PC-9 (cell line): Measurements from ENCODE around the gene SCML2. TPM values are rescaled to one million over a fixed set of nuclear protein-coding genes. Genes with fewer than 3 reads are reported as not detected.

Experiments
- BruUV-seq: library from RNA; stranded (reverse); fragments of 400-500 nt; replicated peaks from 2 replicates; lab custom pipeline; 2021; lab: Mats Ljungman, UMichigan
- CTCF ChIA-PET: fragments of 300-600 bp; sonication (Branson Sonifier 250); formaldehyde crosslinking; loops from one replicate; lab custom pipeline; 2022; ENCODE audit warnings: antibody characterized with exemption; lab: Charles Lee
- POLR2A ChIA-PET: fragments of 300-600 bp; sonication (Branson Sonifier 250); formaldehyde crosslinking; loops from one replicate; lab custom pipeline; 2022; ENCODE audit warnings: antibody characterized with exemption; ENCODE audit not compliant: unreplicated experiment; lab: Charles Lee
- DNase-seq, 2 experiments: peaks; one replicate each; pipeline versions ENCODE4 v3.0.0 to v3.0.0-alpha.2; 2015 to 2022; ENCODE audit warnings: mixed read lengths in 1 of 2
- H2AFZ ChIP-seq: fragments of 200-600 bp; sonication (generic); 2 replicates; pipeline ENCODE4 v1.8.1; 2017; ENCODE audit warnings: antibody characterized with exemption
- H3F3A ChIP-seq: fragments of 200-600 bp; sonication (generic); 2 replicates; pipeline ENCODE4 v1.8.1; 2017; ENCODE audit warnings: antibody characterized with exemption, mild to moderate bottlenecking, low read depth; ENCODE audit not compliant: insufficient read depth
- H3K27ac ChIP-seq: fragments of 200-600 bp; sonication (generic); 2 replicates; pipeline ENCODE4 v1.6.1; 2016; ENCODE audit warnings: mixed run types
- H3K27me3 ChIP-seq: fragments of 200-600 bp; sonication (generic); 2 replicates; pipeline ENCODE4 v1.6.1; 2016; ENCODE audit warnings: low read depth, mixed run types; ENCODE audit not compliant: insufficient read depth
- H3K36me3 ChIP-seq: fragments of 200-600 bp; sonication (generic); 2 replicates; pipeline ENCODE4 v1.6.1; 2016; ENCODE audit warnings: low read depth, mixed run types
- H3K4me1 ChIP-seq: fragments of 200-600 bp; sonication (generic); replicated peaks from 2 replicates; pipeline ENCODE4 v1.6.1; 2016; ENCODE audit warnings: mixed run types; ENCODE audit not compliant: insufficient read depth
- H3K4me2 ChIP-seq: fragments of 200-600 bp; sonication (generic); 2 replicates; pipeline ENCODE4 v1.6.1; 2017; ENCODE audit warnings: mixed run types
- H3K4me3 ChIP-seq: fragments of 200-600 bp; sonication (generic); 2 replicates; pipeline ENCODE4 v1.6.1; 2016; ENCODE audit warnings: mixed run types
- H3K79me2 ChIP-seq: fragments of 200-600 bp; sonication (generic); 2 replicates; pipeline ENCODE4 v1.6.1; 2017; ENCODE audit warnings: low read depth, mixed run types
- H3K9me2 ChIP-seq: fragments of 200-600 bp; sonication (generic); 2 replicates; pipeline ENCODE4 v1.8.1; 2017; ENCODE audit warnings: mild to moderate bottlenecking; ENCODE audit not compliant: insufficient read depth
- H3K9me3 ChIP-seq: fragments of 200-600 bp; sonication (generic); 2 replicates; pipeline ENCODE4 v1.8.1; 2016; ENCODE audit warnings: low read depth; ENCODE audit not compliant: insufficient read depth
- H4K20me1 ChIP-seq: fragments of 200-600 bp; sonication (generic); 2 replicates; pipeline ENCODE4 v1.8.1; 2017; ENCODE audit not compliant: insufficient read depth
- CTCF ChIP-seq: fragments of 200-600 bp; sonication (generic); conservative IDR thresholded peaks from 2 replicates; pipeline ENCODE4 v1.6.1; 2017; ENCODE audit warnings: mixed run types, antibody characterized with exemption, mild to moderate bottlenecking, moderate library complexity
- EZH2 ChIP-seq: fragments of 200-600 bp; sonication (generic); IDR thresholded peaks from 2 replicates; pipeline ENCODE4 v1.8.0; 2017; ENCODE audit warnings: antibody characterized with exemption, low read depth
- intact Hi-C: fragments of 100-400 bp; cut with micrococcal nuclease; formaldehyde crosslinking; loops from one replicate; pipeline ENCODE4 v1.10.0; 2022; ENCODE audit not compliant: unreplicated experiment
- total RNA-seq: library from RNA; stranded (reverse); gene quantifications from 2 replicates; pipeline ENCODE4 v1.2.3, GENCODE V29; 2021

SCML2 gene
- total RNA-seq, 1 experiment from 2014 or later = 0.92 TPM

GRCh38 chrX:18272222-18272621 is 82.3 kb downstream of the SCML2 start:
- Histone ChIP-seq H3K4me3 (no peak overlapping the region), H3K27me3 (no peaks in the 10 kb centered on the region), H3K4me2 (no peak overlapping the region), H3K27ac (no peak overlapping the region), H3K36me3 (no peaks in the 10 kb centered on the region), H3F3A (no peaks in the 10 kb centered on the region), H3K9me3 (no peaks in the 10 kb centered on the region), H4K20me1 (no peaks in the 10 kb centered on the region), H3K79me2 (no peaks in the 10 kb centered on the region), H2AFZ (no peak overlapping the region), H3K9me2 (no peaks in the 10 kb centered on the region), H3K4me1 (no peaks in the 10 kb centered on the region)
- no peak for DNase-seq
- ChIA-PET CTCF (no interaction called here), POLR2A (no interaction called here)
- no peak for TF ChIP-seq EZH2
- TF ChIP-seq CTCF = no peak
- intact Hi-C loops = no loop called here
- BruUV-seq = no TSS peak

GRCh38 chrX:18271725-18272124 is 82.8 kb downstream of the SCML2 start:
- no peaks in the 10 kb centered on the region for H3F3A ChIP-seq

GRCh38 chrX:18271309-18271708 is 83.2 kb downstream of the SCML2 start:
- H2AFZ ChIP-seq = no peak overlapping the region
- H3K79me2 ChIP-seq = no peaks in the 10 kb centered on the region
- no TSS peak for BruUV-seq
- DNase-seq = no peak
- no peaks in the 10 kb centered on the region for H3K4me1 ChIP-seq
- intact Hi-C loops = no loop called here
- ChIA-PET POLR2A (no interaction called here), CTCF (no interaction called here)
- no peak overlapping the region for H3K27ac ChIP-seq
- H3K4me2 ChIP-seq = no peak overlapping the region
- no peaks in the 10 kb centered on the region for H3K27me3 ChIP-seq
- no peak overlapping the region for H3K4me3 ChIP-seq
- no peaks in the 10 kb centered on the region for H3F3A ChIP-seq
- H3K9me3 ChIP-seq = no peaks in the 10 kb centered on the region
- H3K9me2 ChIP-seq = no peaks in the 10 kb centered on the region
- TF ChIP-seq EZH2 = no peak
- no peak for TF ChIP-seq CTCF
- H3K36me3 ChIP-seq = no peaks in the 10 kb centered on the region
- no peaks in the 10 kb centered on the region for H4K20me1 ChIP-seq

More at GRCh38 chrX:18271725-18272124, 82.8 kb downstream of the SCML2 start:
- H4K20me1 ChIP-seq = no peaks in the 10 kb centered on the region
- H3K36me3 ChIP-seq = no peaks in the 10 kb centered on the region
- no peaks in the 10 kb centered on the region for H3K9me3 ChIP-seq
- H3K4me3 ChIP-seq = no peak overlapping the region
- no peak overlapping the region for H2AFZ ChIP-seq
- no peaks in the 10 kb centered on the region for H3K79me2 ChIP-seq
- POLR2A ChIA-PET = no interaction called here
- intact Hi-C loops = no loop called here
- no peaks in the 10 kb centered on the region for H3K4me1 ChIP-seq
- no peak overlapping the region for H3K27ac ChIP-seq
- CTCF ChIA-PET = no interaction called here
- H3K4me2 ChIP-seq = no peak overlapping the region
- no peaks in the 10 kb centered on the region for H3K27me3 ChIP-seq
- no peak for TF ChIP-seq CTCF
- no peak for TF ChIP-seq EZH2
- no peaks in the 10 kb centered on the region for H3K9me2 ChIP-seq
- DNase-seq = no peak
- BruUV-seq = no TSS peak
